ENCODE results near the gene NCKAP5L. TPM values are rescaled to one million over a fixed set of nuclear protein-coding genes. Genes with fewer than 3 reads are reported as not detected.

The NCKAP5L gene
- total and polyA plus RNA-seq, 10 donors, result 3.6 to 29.4 (median 21.1) TPM

- no peak overlapping the region for H3K4me3 ChIP-seq
- peak overlapping the region in 6 of 8 donors; percentile 21 to 93 (median 80) for H3K27ac ChIP-seq
- peaks cover 0 to 11% (median 0%) of the 10 kb centered on the region in 6 donors for H3K36me3 ChIP-seq
- 87 to 98% (median 93%) methylated on average over 8 of the region's 8 CpGs for WGBS, 5 donors
- no peak for DNase-seq
- intact Hi-C loops (cut with DNase I; ENCODE audit: low total_unique reads), result no loop called here
- H3K27me3 ChIP-seq (replicated peaks in 1 of 7), result no peaks in the 10 kb centered on the region
- H3K9me3 ChIP-seq, result no peaks in the 10 kb centered on the region
- peaks cover 25 to 89% (median 62%) of the 10 kb centered on the region in 6 donors for H3K4me1 ChIP-seq
- TF ChIP-seq POLR2AphosphoS5 (IDR thresholded peaks at IDR 0.05), result no peak
- TF ChIP-seq POLR2A (IDR thresholded peaks at IDR 0.05), result no peak
- TF ChIP-seq CTCF (IDR thresholded peaks at IDR 0.05 in 8 of 11, conservative IDR thresholded peaks at IDR 0.05 in 3 of 11), result no peak
These were observed 3.8 kb downstream of the NCKAP5L start for GRCh38 chr12:49824416-49824815.

- 89 to 97% (median 95%) methylated on average over 6 of the region's 6 CpGs for WGBS, 5 donors
- intact Hi-C loops (cut with DNase I; ENCODE audit: low total_unique reads), result no loop called here
- peak overlapping the region in 3 of 8 donors; percentile 91 to 93 (median 92) for H3K27ac ChIP-seq
- peaks cover 0 to 11% (median 0%) of the 10 kb centered on the region in 6 donors for H3K36me3 ChIP-seq
- DNase-seq, result no peak
- H3K27me3 ChIP-seq (replicated peaks in 1 of 7), result no peaks in the 10 kb centered on the region
- TF ChIP-seq CTCF (IDR thresholded peaks at IDR 0.05 in 8 of 11, conservative IDR thresholded peaks at IDR 0.05 in 3 of 11) (no peak), POLR2AphosphoS5 (IDR thresholded peaks at IDR 0.05) (no peak), POLR2A (IDR thresholded peaks at IDR 0.05) (no peak)
- H3K4me1 ChIP-seq, result peaks cover 21 to 87% (median 60%) of the 10 kb centered on the region in 6 donors
- no peaks in the 10 kb centered on the region for H3K9me3 ChIP-seq
- no peak overlapping the region for H3K4me3 ChIP-seq
These were observed 4.3 kb downstream of the NCKAP5L start for GRCh38 chr12:49823951-49824350.

- no peak for DNase-seq
- 78 to 100% (median 90%) methylated on average over 1 of the region's 1 CpG; no CpG with 5 or more reads in 1 of the 5 donors for WGBS, 5 donors
- Histone ChIP-seq H3K36me3 (peaks cover 0 to 11% (median 0%) of the 10 kb centered on the region in 6 donors), H3K9me3 (no peaks in the 10 kb centered on the region), H3K27ac (no peak overlapping the region), H3K4me3 (no peak overlapping the region), H3K27me3 (replicated peaks in 1 of 7) (no peaks in the 10 kb centered on the region), H3K4me1 (peaks cover 18 to 82% (median 55%) of the 10 kb centered on the region in 6 donors)
- intact Hi-C loops (cut with DNase I; ENCODE audit: low total_unique reads), result no loop called here
- no peak for TF ChIP-seq CTCF (IDR thresholded peaks at IDR 0.05 in 8 of 11, conservative IDR thresholded peaks at IDR 0.05 in 3 of 11)
These were observed 4.9 kb downstream of the NCKAP5L start for GRCh38 chr12:49823350-49823749.

GRCh38 chr12:49821373-49822287 lies 6.6 kb downstream of the NCKAP5L start:
- Histone ChIP-seq H3K4me1 (peaks cover 10 to 70% (median 43%) of the 10 kb centered on the region in 6 donors), H3K4me3 (no peak overlapping the region), H3K27ac (peak overlapping the region in 1 of 8 donors; percentile 29), H3K9me3 (no peaks in the 10 kb centered on the region), H3K36me3 (peaks cover 0 to 16% (median 0%) of the 10 kb centered on the region in 6 donors), H3K27me3 (replicated peaks in 1 of 7) (no peaks in the 10 kb centered on the region)
- 84 to 89% (median 87%) methylated on average over 10 of the region's 10 CpGs for WGBS, 5 donors
- intact Hi-C loops (cut with DNase I; ENCODE audit: low total_unique reads), result no loop called here
- no peak for DNase-seq
- no peak for TF ChIP-seq POLR2A (IDR thresholded peaks at IDR 0.05)
- no peak for TF ChIP-seq POLR2AphosphoS5 (IDR thresholded peaks at IDR 0.05)
- TF ChIP-seq CTCF (IDR thresholded peaks at IDR 0.05 in 8 of 11, conservative IDR thresholded peaks at IDR 0.05 in 3 of 11), result no peak
